ENCODE results near the gene ACIN1. TPM values are rescaled to one million over a fixed set of nuclear protein-coding genes. Genes with fewer than 3 reads are reported as not detected.

Gene ACIN1
- total and polyA plus RNA-seq, 9 donors, result 83.3 to 165 (median 135) TPM

DNA sequence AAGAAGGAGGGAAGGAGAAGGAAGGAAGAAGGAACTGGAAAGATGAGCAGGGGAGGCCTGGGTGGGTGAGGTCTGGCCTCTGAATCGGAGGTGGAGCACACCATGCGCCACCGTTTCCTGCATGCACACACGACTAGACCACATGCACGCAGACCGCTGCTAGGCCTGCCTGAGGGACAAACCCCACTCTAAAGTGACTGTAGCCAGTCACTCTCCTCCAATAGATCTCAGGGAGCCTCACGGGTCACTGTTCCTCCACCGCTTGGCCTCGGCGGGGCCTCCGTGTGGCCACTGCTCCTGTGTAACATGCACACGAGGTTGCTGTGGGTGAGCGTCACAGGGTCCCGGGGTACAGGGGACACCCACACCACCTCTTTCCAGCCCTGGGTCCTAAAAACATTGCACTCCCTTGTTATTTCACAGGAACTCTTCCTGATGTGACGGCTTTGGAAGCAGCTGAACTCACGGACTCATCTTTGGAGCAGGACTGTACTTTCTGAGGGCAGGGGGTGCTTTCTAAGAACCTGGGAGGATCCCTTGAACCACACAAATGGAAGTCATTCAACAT is 41.7 kb upstream of the ACIN1 start:
- DNase-seq, result no peak
- intact Hi-C loops (cut with DNase I), result no loop called here
- Histone ChIP-seq H3K27me3 (no peaks in the 10 kb centered on the region), H3K36me3 (no peaks in the 10 kb centered on the region), H3K9me3 (no peaks in the 10 kb centered on the region), H3K4me3 (no peak overlapping the region), H3K27ac (no peak overlapping the region), H3K4me1 (ENCODE audit: insufficient read depth) (no peaks in the 10 kb centered on the region)
- WGBS, 3 donors, result 91 to 94% (median 93%) methylated on average over 16 of the region's 16 CpGs
- TF ChIP-seq EP300 (IDR thresholded peaks at IDR 0.05) (no peak), POLR2A (IDR thresholded peaks at IDR 0.05) (no peak)
- TF ChIP-seq, protein P1, sequence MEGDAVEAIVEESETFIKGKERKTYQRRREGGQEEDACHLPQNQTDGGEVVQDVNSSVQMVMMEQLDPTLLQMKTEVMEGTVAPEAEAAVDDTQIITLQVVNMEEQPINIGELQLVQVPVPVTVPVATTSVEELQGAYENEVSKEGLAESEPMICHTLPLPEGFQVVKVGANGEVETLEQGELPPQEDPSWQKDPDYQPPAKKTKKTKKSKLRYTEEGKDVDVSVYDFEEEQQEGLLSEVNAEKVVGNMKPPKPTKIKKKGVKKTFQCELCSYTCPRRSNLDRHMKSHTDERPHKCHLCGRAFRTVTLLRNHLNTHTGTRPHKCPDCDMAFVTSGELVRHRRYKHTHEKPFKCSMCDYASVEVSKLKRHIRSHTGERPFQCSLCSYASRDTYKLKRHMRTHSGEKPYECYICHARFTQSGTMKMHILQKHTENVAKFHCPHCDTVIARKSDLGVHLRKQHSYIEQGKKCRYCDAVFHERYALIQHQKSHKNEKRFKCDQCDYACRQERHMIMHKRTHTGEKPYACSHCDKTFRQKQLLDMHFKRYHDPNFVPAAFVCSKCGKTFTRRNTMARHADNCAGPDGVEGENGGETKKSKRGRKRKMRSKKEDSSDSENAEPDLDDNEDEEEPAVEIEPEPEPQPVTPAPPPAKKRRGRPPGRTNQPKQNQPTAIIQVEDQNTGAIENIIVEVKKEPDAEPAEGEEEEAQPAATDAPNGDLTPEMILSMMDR (IDR thresholded peaks at IDR 0.05), result no peak

DNA sequence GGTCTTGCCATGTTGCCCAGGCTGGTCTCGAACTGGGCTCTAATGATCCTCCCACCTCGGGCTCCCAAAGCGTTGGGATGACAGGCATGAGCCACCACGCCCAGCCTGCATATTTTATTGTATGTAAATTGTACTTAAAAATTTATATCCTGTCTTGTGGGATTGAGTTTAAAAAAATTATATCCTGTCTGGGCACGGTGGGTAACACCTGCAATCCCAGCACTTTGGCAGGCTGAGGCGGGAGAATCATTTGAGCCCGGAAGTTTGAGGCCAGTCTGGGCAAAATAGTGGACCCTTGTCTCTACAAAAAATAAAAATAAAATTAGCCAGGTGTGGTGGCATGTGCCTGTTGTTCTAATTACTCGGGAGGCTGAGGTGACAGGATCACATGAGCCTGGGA is 38.0 kb upstream of the ACIN1 start:
- no peaks in the 10 kb centered on the region for H3K9me3 ChIP-seq
- no peaks in the 10 kb centered on the region for H3K4me1 ChIP-seq (ENCODE audit: insufficient read depth)
- no peaks in the 10 kb centered on the region for H3K36me3 ChIP-seq
- H3K4me3 ChIP-seq, result no peak overlapping the region
- no peak for DNase-seq
- WGBS, 3 donors, result 89 to 93% (median 93%) methylated on average over 8 of the region's 8 CpGs
- TF ChIP-seq EP300 (IDR thresholded peaks at IDR 0.05) (no peak), POLR2A (IDR thresholded peaks at IDR 0.05) (no peak)
- TF ChIP-seq, protein P1 (IDR thresholded peaks at IDR 0.05), result no peak
- no peaks in the 10 kb centered on the region for H3K27me3 ChIP-seq
- no peak overlapping the region for H3K27ac ChIP-seq
- intact Hi-C loops (cut with DNase I), result no loop called here

DNA sequence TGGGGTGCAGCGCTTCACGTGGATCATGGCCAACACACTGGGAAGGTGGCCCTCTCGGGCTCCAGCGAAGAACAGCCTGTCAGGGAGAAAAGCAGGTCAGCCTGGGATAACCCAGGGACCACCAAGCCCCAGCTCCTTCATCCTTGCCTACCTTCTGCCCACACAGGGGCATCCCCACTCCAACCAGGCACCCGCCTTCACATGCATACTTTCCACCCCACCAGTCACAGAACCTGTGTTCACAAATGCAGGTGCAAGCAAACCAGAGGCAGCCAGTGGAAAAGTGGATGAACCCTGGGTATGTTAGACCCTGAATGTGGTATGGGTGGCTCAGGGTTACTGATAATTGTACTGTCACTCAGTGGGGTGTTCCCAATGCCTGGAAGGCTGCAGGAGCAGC is 36.5 kb upstream of the ACIN1 start:
- 88 to 92% (median 92%) methylated on average over 5 of the region's 5 CpGs for WGBS, 3 donors
- Histone ChIP-seq H3K4me1 (ENCODE audit: insufficient read depth) (no peaks in the 10 kb centered on the region), H3K27ac (no peak overlapping the region), H3K9me3 (no peaks in the 10 kb centered on the region), H3K4me3 (no peak overlapping the region), H3K36me3 (no peaks in the 10 kb centered on the region), H3K27me3 (no peaks in the 10 kb centered on the region)
- no peak for DNase-seq
- no peak for TF ChIP-seq POLR2A (IDR thresholded peaks at IDR 0.05)
- TF ChIP-seq EP300 (IDR thresholded peaks at IDR 0.05), result no peak
- TF ChIP-seq, protein P1 (IDR thresholded peaks at IDR 0.05), result no peak
- intact Hi-C loops (cut with DNase I), result no loop called here

DNA sequence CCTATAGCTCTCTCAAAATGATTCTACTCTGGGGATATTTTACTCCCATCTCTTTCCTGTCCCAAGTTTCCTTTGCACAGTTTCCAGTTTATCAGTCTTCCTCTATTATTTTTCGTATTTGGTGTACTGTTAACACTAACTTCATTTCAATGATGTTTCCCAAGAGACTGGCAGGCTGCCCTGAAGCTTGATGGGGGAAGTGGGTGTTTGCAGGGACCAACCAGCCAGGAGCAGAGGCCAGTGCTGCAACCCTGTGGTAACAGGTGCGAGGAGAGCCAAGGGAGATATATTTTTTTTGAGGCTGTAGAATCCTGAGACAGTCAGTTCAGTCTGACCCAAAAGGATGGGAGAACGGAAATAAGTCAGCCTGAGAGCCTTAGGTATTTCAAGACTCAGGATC is 35.9 kb upstream of the ACIN1 start:
- 55 to 69% (median 66%) methylated on average over 3 of the region's 3 CpGs for WGBS, 3 donors
- Histone ChIP-seq H3K27ac (no peak overlapping the region), H3K9me3 (no peaks in the 10 kb centered on the region), H3K36me3 (no peaks in the 10 kb centered on the region), H3K27me3 (no peaks in the 10 kb centered on the region), H3K4me3 (no peak overlapping the region), H3K4me1 (ENCODE audit: insufficient read depth) (no peaks in the 10 kb centered on the region)
- intact Hi-C loops (cut with DNase I), result no loop called here
- TF ChIP-seq, protein P1 (IDR thresholded peaks at IDR 0.05), result no peak
- TF ChIP-seq POLR2A (IDR thresholded peaks at IDR 0.05) (no peak), EP300 (IDR thresholded peaks at IDR 0.05) (no peak)
- DNase-seq, result peak in 2 of 5 donors; percentile 47 to 72

Data from ovary (tissue), 9 donors.